ENCODE measurements around the gene LGR5.
"Not testable (repeated sequence)": the region's sequence is repeated elsewhere in the genome, so short reads cannot be mapped to it uniquely, and the experiment has no call there.

Gene LGR5

GRCh38 chr12:71472441-71472911 lies 32.9 kb downstream of the LGR5 start:
- DNase-seq (ENCODE audit: low read depth, low spot score) = no peak

GRCh38 chr12:71474791-71475190 lies 35.2 kb downstream of the LGR5 start:
- no peak for DNase-seq (ENCODE audit: low read depth, low spot score)

GRCh38 chr12:71475280-71475679 lies 35.7 kb downstream of the LGR5 start:
- no peak for DNase-seq (ENCODE audit: low read depth, low spot score)

GRCh38 chr12:71476513-71476912 lies 36.9 kb downstream of the LGR5 start:
- DNase-seq (ENCODE audit: low read depth, low spot score) = peak; percentile 24

DNA sequence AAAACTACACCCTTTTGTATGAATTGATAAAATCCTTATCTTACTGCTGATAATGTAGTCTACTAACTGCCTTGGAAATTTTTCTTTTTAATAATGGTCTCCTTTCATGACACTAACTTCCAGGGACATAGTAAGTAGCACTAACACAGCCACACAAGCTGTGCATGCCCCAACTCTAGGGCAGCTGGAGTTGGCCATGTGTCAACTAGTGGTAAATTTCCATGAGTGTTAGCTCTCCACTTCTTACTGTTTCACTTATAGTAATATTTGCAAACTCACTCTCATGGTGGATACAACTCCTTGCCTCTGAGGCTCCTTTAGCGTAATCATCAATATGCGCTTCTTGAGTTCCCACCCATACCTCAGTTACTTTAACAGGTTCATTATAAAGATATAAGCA lies 38.0 kb downstream of the LGR5 start:
- DNase-seq (ENCODE audit: low read depth, low spot score) = no peak

GRCh38 chr12:71478270-71478669 lies 38.7 kb downstream of the LGR5 start:
- no peak for DNase-seq (ENCODE audit: low read depth, low spot score)

- DNase-seq (ENCODE audit: low read depth, low spot score) = no peak
Measured at GRCh38 chr12:71484272-71484905, 44.8 kb downstream of the LGR5 start.

GRCh38 chr12:71490844-71491243 lies 51.2 kb downstream of the LGR5 start:
- DNase-seq (ENCODE audit: low read depth, low spot score) = not testable (repeated sequence)

- no peak for DNase-seq (ENCODE audit: low read depth, low spot score)
Measured at GRCh38 chr12:71492604-71493003, 53.0 kb downstream of the LGR5 start.

- DNase-seq (ENCODE audit: low read depth, low spot score) = no peak
Measured at GRCh38 chr12:71499834-71500233, 60.2 kb downstream of the LGR5 start.

GRCh38 chr12:71503579-71504391 lies 64.2 kb downstream of the LGR5 start:
- DNase-seq (ENCODE audit: low read depth, low spot score) = no peak

GRCh38 chr12:71504476-71504875 lies 64.9 kb downstream of the LGR5 start:
- DNase-seq (ENCODE audit: low read depth, low spot score) = no peak

DNA sequence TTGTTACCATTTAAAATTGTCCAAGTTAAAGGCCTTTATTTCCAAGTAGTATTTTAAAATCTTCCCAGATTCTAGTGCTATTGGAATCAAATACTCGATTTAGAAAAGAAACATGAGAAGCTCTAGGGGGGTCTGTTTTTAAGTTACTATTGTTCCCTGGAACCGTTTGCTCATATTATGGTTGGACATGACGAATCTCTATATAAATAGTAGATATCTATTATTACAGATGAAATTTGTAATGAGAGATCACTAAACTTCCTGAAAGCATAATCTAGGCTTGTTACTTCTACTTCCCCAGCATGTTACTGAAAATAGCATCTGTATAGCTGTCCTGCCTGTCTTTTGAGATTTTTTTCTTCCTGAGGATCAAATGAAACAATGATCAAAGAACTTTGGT lies 70.1 kb downstream of the LGR5 start:
- DNase-seq (ENCODE audit: low read depth, low spot score) = no peak

- DNase-seq (ENCODE audit: low read depth, low spot score) = no peak
Measured at GRCh38 chr12:71517145-71517846, 77.7 kb downstream of the LGR5 start.

- no peak for DNase-seq (ENCODE audit: low read depth, low spot score)
Measured at GRCh38 chr12:71521125-71521524, 81.5 kb downstream of the LGR5 start.

GRCh38 chr12:71524626-71525025 lies 85.0 kb downstream of the LGR5 start:
- DNase-seq (ENCODE audit: low read depth, low spot score) = no peak

- no peak for DNase-seq (ENCODE audit: low read depth, low spot score)
Measured at GRCh38 chr12:71533703-71534102, 94.1 kb downstream of the LGR5 start.

GRCh38 chr12:71536279-71536938 lies 96.8 kb downstream of the LGR5 start:
- no peak for DNase-seq (ENCODE audit: low read depth, low spot score)

- DNase-seq (ENCODE audit: low read depth, low spot score) = no peak
Measured at GRCh38 chr12:71536939-71537622, 97.5 kb downstream of the LGR5 start.

DNA sequence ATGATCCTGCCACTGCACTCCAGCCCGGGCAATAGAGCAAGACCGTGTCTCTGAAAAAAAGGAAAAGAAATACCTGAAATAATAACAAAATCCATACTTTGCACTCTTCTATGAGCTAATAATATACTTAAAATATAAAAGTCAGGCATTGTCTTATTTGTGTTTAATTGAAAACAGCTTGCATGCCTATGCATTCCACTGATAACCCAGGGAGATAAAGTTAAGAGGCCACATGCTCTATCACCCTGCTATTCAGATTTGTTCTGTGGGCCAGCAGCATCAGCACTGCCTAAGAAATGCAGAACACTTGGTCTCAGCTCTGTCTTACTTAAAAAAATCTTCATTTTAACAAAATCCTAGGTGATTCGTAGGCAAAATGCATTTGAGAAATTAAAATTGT lies 99.2 kb downstream of the LGR5 start:
- no peak for DNase-seq (ENCODE audit: low read depth, low spot score)

GRCh38 chr12:71541583-71541982 lies 102.0 kb downstream of the LGR5 start:
- DNase-seq (ENCODE audit: low read depth, low spot score) = no peak
